ENCODE data around the gene SYNGR3.
"Not testable (repeated sequence)": the region's sequence is repeated elsewhere in the genome, so short reads cannot be mapped to it uniquely, and the experiment has no call there.

SYNGR3 gene

DNA sequence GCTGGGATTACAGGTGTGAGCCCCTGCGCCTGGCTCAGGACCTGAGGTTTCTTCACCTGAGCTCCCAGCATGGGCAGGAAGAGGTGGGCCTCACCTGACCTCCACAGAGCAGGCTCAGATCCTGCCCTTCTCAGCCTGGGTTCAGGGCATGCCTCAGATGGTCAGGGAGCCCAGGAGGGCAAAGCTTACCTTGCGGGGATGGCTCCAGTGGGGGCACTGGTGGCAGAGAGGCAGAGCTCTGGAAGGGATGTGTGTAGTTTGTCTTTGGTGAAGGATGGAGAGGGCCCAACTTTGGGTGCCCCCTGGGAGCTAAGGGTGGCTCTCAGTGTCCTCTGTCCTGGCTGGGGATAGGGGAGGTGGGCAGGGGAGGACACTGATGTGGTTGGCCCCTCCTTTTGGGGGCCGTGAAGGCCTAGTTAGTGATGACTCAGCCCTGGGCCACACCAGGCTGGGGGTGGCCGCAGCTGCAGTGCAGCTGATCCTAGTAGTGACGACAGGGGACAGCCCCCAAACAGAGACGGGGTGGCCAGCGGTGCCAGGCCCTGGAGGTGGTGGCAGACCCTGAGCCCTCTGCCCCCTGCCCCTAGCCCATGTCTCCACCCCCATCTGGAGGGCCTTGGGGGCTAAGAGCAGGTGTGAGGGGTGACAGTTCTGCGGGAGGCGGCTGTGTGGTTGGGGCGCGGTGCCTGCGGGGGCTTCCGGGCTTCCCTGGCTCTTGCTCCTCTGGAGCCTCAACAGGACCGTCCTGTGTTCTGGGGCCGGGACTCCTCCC, 42.7 kb downstream of the SYNGR3 start:
- no peak for DNase-seq

GRCh38 chr16:2033057-2033908, 43.5 kb downstream of the SYNGR3 start:
- no peak for DNase-seq

GRCh38 chr16:2033909-2034695, 44.3 kb downstream of the SYNGR3 start:
- not testable (repeated sequence) for DNase-seq

DNA sequence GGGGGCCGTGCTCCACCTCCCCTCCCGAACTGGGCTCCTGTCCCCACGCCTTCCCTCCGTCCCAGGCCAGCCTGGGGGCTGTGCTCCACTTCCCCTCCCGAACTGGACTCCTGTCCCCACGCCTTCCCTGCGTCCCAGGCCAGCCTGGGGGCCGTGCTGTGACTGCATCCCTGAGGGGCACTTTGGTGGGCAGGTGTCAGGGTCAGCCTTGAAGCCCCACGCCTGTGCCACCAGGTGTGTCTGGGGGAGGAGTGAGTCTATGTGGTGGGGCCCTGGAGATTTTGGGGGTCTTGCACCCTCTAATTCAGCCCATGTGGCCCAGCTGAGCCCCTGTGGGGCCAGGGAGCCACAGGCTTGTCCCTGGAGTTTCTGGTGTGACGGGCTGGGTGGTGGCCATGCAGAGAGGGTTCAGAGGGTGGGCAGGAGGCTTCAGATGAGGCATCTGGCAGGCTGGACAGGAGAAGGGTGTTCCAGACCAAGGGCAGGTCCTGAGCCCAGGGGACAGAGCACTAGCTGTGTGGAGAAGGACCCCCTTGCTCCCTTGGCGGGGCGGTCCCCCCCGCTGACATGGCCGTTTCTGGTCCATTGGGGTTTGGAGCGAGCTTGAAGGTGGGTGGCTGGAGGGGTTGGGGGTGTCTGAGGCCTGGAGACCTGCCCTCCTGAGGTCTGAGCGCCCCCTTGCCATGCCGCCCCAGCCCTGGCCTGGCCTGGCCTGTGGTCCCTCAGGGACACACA, 45.1 kb downstream of the SYNGR3 start:
- no peak for DNase-seq

GRCh38 chr16:2035431-2036199, 45.8 kb downstream of the SYNGR3 start:
- no peak for DNase-seq

DNA sequence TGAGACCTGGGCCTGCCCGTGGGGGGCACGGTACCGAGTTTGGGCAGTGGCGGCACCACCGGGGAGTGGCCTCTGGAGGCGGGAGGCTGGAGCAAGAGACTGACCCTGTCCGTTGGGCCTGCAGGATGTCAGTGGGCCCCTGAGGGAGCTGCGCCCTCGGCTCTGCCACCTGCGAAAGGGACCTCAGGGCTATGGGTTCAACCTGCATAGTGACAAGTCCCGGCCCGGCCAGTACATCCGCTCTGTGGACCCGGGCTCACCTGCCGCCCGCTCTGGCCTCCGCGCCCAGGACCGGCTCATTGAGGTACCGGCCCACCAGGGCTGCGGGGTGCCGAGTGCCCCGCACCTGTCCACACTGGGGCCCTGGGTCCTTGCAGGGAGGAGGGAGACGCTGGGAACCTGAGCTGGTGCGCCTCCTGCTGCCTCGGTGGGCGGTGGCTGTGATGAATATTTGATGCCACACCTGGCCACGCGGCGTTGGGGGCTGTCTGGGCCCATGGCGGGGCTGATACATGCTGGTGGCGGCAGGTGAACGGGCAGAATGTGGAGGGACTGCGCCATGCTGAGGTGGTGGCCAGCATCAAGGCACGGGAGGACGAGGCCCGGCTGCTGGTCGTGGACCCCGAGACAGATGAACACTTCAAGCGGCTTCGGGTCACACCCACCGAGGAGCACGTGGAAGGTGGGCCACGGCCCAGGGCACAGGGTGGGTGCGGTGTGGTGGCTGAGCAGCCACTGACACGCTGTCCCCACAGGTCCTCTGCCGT, 46.6 kb downstream of the SYNGR3 start:
- DNase-seq, result no peak

DNA sequence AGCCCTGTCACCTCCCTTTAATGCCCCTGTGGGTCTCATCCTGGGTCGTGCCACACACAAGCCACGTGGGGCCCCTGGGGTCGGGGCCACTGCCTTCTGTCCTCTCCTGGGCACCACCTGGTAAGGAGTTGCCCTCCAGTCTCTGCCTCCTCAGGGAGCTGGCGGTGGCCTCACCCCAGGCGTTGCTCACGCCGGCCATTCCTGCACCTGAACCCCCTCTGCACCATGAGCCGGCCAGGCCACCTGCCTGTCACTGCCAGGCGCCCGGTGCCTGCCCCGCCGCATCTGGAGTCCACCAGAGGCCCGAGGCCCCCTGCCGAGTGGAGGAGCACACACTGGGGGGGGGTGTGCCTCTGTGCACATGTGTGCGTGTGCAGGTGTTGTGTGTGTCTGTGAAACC, 47.3 kb downstream of the SYNGR3 start:
- no peak for DNase-seq

- DNase-seq, result no peak
Observed at GRCh38 chr16:2037647-2038381, 48.0 kb downstream of the SYNGR3 start.

- no peak for DNase-seq
Observed at GRCh38 chr16:2038382-2039231, 48.8 kb downstream of the SYNGR3 start.

GRCh38 chr16:2039274-2040031, 49.7 kb downstream of the SYNGR3 start:
- no peak for DNase-seq

DNA sequence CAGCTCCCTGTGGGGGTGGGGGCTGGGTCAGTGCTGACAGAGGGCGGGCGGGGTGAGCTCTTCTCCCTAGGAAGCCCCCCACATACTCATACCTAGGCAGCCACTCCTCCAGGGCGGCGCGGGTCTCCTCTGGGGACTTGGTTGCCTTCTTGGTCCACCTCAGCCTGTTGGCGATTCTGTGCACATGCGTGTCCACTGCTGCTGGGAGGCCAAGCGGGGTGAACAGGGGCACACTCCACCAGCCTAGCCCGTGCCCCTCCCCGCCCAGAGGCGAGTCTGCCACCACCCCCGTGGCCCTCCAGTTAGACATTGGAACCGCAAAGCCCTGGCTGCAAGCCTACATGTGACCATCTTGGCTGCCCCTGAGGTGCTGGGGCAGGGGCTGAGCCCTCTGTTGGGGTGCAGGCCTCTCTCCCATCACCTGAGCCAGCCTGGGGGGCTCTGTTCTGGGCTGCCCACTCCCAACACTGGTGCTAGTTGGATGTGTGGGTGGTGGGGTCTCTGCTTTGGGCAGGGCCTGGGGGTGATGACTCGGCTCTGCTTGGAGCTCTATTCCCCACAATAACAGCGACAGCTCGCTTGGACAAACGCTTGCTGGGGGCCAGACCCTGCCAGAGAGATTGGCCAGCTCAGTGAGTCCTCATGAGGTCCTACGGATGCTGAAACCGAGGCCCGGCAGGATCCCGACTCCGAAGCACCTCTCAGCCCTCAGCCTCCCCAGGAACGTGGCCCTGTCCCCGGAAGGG, 50.4 kb downstream of the SYNGR3 start:
- no peak for DNase-seq

DNA sequence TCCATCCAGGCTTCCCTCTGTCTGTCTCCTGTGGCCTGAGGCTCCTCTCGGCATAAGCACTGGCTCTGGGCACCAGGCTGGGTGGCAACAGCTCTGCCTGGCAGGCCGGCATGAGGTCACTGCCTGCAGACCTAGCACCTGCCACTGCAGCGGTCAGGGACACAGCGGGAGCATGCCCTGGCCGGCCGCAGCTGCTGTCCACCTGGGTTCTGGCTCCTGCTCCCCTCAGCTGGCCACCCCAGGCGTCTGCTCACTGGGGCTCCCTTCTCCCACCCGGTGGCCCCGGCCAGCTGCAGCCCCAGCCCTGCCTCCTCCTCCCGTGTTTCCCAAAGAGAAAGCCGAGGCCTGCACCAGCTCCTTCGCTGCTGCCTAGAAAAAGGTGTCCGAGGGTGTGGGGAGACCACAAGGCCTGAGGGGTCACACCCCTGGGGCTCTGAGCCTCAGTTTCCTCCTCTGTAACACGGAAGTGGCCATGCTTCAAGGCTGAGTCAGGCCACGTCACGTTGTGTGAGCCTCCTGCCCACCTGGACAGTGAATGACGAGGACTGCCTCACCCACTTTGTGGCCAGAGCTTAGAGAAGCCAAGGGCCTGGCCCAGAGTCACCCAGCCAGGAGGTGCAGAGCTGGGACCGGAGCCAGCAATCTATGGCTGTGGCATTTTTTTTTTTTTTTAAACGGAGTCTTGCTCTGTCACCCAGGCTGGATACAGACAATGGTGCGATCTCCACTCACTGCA, 51.2 kb downstream of the SYNGR3 start:
- no peak for DNase-seq

DNA sequence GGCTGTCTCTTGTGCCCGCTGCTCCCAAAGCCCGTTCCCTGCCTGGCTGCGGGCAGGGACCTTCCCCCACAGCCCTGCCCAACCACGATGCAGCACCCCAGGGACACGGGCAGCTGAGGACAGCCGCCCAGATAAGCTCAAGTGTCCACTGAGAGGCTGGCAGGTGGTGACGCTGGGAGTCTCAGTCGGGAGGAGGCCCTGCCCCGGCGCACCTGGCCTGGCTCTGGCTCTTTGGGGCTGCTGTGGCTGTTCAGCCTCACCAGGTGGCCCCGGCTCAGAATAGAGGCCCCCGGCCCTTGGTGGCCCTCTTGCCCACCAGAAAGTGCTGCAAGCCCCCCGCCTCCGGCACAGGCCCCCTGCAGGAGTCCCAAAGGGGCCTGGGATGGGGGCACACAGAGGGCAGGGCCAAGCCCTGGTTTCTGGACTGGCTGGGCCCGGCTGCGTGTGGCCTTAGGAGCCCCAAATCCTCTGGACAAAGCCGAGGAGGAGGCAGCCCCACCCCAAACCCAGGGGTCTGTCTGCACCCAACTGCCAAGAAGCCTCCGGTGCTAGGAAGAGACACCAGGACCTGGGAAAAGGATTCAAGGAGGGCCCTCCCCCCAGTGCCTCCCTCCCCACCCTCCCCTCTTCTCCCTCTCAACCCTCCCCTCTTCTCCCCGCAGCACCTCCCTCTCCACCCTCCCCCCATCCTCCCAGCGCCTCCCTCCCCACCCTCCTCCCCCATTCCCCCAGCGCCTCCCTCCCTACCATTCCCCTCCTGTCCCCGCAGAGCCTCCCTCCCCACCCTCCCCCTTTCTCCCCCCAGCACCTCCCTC, 52.6 kb downstream of the SYNGR3 start:
- no peak for DNase-seq

GRCh38 chr16:2042986-2043666, 53.4 kb downstream of the SYNGR3 start:
- no peak for DNase-seq
